ENCODE data around the gene RAG1. TPM values are rescaled to one million over a fixed set of nuclear protein-coding genes. Genes with fewer than 3 reads are reported as not detected.
A peak's percentile ranks its signal among the peaks of the same experiment; 100 is the strongest.

Gene RAG1
- total and polyA plus RNA-seq, 9 of the 15 experiments (the other 6 are each of a cell fraction or from before 2014, with no cell fraction given): 0.49 to 2.5 (median 1.7) TPM

DNA sequence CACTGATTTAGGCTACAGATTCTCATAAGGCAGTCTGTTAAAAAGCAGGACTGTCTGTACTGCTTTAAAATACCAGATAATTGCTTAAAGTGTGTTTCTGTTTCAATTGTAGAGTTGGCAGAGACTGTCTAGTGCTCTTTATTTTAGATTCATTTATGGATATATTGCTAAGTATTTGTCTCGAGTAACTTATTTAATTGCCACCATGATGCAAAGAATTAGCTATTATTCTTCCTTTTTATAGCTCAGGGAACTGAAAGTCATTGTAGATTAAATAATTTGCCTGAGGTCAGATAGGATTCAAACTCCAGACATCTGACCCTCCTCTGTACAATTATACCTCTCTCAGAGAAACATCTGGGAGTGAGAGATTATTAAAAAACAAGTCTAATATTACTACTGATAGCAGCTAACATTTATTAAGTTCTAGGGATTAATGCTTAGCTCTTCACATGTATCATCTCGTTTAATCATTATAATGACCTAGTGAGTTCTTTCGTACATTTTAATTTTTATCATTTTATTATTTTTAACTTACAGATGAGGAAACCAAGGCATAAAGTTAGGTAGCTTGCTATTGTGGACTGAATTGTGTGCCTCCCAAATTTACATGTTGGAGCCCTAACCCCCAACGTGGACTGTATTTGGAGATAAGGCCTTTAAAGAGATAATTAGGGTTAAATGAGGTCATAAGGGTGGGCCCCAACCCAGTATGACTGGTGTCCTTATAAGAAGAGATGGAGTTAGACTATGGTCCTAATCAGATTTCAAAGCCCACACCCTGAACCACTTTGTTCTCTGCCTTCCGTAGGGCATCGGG is 49.9 kb downstream of the RAG1 start:
- no peak overlapping the region for H3K4me3 ChIP-seq
- no peak overlapping the region for H3K9ac ChIP-seq (ENCODE audit: insufficient read depth in 1 of 2, low read depth in 2 of 2, low read length in 2 of 2)
- intact Hi-C loops (cut with micrococcal nuclease): no loop called here
- no peak overlapping the region for H3K27ac ChIP-seq (ENCODE audit: extremely low read depth, low read depth, low read length)
- no peak overlapping the region for H2AFZ ChIP-seq (ENCODE audit: low read depth, low read length)
- ATAC-seq: no peak
- POLR2A ChIA-PET: interaction anchor here (0.8 to 1.7 kb wide), 2 partner anchors 9 to 53 kb away, joined by 4 to 5 read pairs; no protein-coding TSS in a partner anchor
- H3K4me2 ChIP-seq (ENCODE audit: insufficient read depth, low read length): peak overlapping the region; percentile 13; the same call in 1 of the 2 replicates
- no peaks in the 10 kb centered on the region for H3K27me3 ChIP-seq (ENCODE audit: control insufficient read depth in 2 of 2, insufficient read depth in 2 of 2, low read length in 2 of 2)
- no peaks in the 10 kb centered on the region for H3K9me1 ChIP-seq (ENCODE audit: control insufficient read depth, insufficient read depth, low read length)
- no peaks in the 10 kb centered on the region for H3K36me3 ChIP-seq (ENCODE audit: control insufficient read depth, insufficient read depth, low read length)
- no peaks in the 10 kb centered on the region for H3K9me3 ChIP-seq (replicated peaks; ENCODE audit: control insufficient read depth, insufficient read depth, low read depth, low read length)
- peaks cover 0 to 17% of the 10 kb centered on the region in 2 experiments; a peak in 2 of 5 replicates for H3K4me1 ChIP-seq (replicated peaks in 1 of 2; ENCODE audit: control insufficient read depth in 2 of 2, insufficient read depth in 2 of 2, low read length in 2 of 2)
- CTCF ChIA-PET (ENCODE audit: low intra/inter-chr PET ratio): no interaction called here
- DNase-seq (ENCODE audit: extremely low read depth in 1 of 4, low spot score in 3 of 4): peak in 1 of 4 experiments; percentile 28
- in situ Hi-C loops (cut with MboI): no loop called here
- FAIRE-seq: no peak
- 13% methylated on average over 6 of the region's 6 CpGs for WGBS (ENCODE audit: insufficient coverage, low coverage, missing lambda C conversion rate)
- BruUV-seq (replicated peaks): no TSS peak
- no peaks in the 10 kb centered on the region for H4K20me1 ChIP-seq (replicated peaks; ENCODE audit: control insufficient read depth, insufficient read depth, low read length)
- no peaks in the 10 kb centered on the region for H3K79me2 ChIP-seq (ENCODE audit: control insufficient read depth, insufficient read depth, low read length)
- no peak for TF ChIP-seq PURB (CRISPR knock-in tag; IDR thresholded peaks at IDR 0.05; ENCODE audit: low read depth)
- 0 out of 2 replicates have a peak, but pooled peaks have one; percentile 30 for TF ChIP-seq ZNF766 (CRISPR knock-in tag; conservative IDR thresholded peaks at IDR 0.05)
- no peak for TF ChIP-seq CREB1 (IDR thresholded peaks at IDR 0.05)
- TF ChIP-seq CREB1 (CRISPR knock-in tag; IDR thresholded peaks at IDR 0.05): no peak
- no peak for TF ChIP-seq SRSF3 (IDR thresholded peaks at IDR 0.05; ENCODE audit: insufficient read depth, low read length)
- no peak for TF ChIP-seq XRCC5 (IDR thresholded peaks at IDR 0.05; ENCODE audit: low read depth, low read length)
- no peak for TF ChIP-seq MYNN (IDR thresholded peaks at IDR 0.05)
- no peak for TF ChIP-seq MYNN (CRISPR knock-in tag; IDR thresholded peaks at IDR 0.05)
- TF ChIP-seq KAT7 (CRISPR knock-in tag; IDR thresholded peaks at IDR 0.05; ENCODE audit: borderline replicate concordance): no peak
- 0 out of 2 replicates have a peak, but pooled peaks have one; percentile 13 for TF ChIP-seq MYC (IDR thresholded peaks at IDR 0.05; ENCODE audit: low read depth, low read length)
- TF ChIP-seq MYC (CRISPR knock-in tag; IDR thresholded peaks at IDR 0.05; ENCODE audit: borderline replicate concordance, low read depth): no peak
- no peak for TF ChIP-seq ZNF584 (CRISPR knock-in tag; IDR thresholded peaks at IDR 0.05; ENCODE audit: low read depth)
- TF ChIP-seq FOXK2 (conservative IDR thresholded peaks at IDR 0.05 in 1 of 2, IDR thresholded peaks at IDR 0.05 in 1 of 2; ENCODE audit: low read depth in 2 of 2): no peak
- TF ChIP-seq SRSF9 (IDR thresholded peaks at IDR 0.05; ENCODE audit: borderline replicate concordance, low read depth, low read length): no peak
- TF ChIP-seq MCM3 (IDR thresholded peaks at IDR 0.05): no peak
- TF ChIP-seq ZBTB8A (IDR thresholded peaks at IDR 0.05; ENCODE audit: partially characterized antibody): no peak
- peak; percentile 58; the same call in 1 of the 2 replicates for TF ChIP-seq SOX6 (IDR thresholded peaks at IDR 0.05)
- peak; percentile 65 for TF ChIP-seq EP300 (IDR thresholded peaks at IDR 0.05; ENCODE audit: low read length)
- peak; percentile 32; the same call in 1 of the 2 replicates for TF ChIP-seq SMARCA4 (IDR thresholded peaks at IDR 0.05)
- TF ChIP-seq, protein P1, sequence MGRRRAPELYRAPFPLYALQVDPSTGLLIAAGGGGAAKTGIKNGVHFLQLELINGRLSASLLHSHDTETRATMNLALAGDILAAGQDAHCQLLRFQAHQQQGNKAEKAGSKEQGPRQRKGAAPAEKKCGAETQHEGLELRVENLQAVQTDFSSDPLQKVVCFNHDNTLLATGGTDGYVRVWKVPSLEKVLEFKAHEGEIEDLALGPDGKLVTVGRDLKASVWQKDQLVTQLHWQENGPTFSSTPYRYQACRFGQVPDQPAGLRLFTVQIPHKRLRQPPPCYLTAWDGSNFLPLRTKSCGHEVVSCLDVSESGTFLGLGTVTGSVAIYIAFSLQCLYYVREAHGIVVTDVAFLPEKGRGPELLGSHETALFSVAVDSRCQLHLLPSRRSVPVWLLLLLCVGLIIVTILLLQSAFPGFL (CRISPR knock-in tag; IDR thresholded peaks at IDR 0.05): no peak
- no peak for TF ChIP-seq NFE2 (IDR thresholded peaks at IDR 0.05; ENCODE audit: low read depth)
- TF ChIP-seq TEAD2 (tag; IDR thresholded peaks at IDR 0.05): no peak
- TF ChIP-seq, protein P2, sequence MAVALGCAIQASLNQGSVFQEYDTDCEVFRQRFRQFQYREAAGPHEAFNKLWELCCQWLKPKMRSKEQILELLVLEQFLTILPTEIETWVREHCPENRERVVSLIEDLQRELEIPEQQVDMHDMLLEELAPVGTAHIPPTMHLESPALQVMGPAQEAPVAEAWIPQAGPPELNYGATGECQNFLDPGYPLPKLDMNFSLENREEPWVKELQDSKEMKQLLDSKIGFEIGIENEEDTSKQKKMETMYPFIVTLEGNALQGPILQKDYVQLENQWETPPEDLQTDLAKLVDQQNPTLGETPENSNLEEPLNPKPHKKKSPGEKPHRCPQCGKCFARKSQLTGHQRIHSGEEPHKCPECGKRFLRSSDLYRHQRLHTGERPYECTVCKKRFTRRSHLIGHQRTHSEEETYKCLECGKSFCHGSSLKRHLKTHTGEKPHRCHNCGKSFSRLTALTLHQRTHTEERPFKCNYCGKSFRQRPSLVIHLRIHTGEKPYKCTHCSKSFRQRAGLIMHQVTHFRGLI (CRISPR knock-in tag; IDR thresholded peaks at IDR 0.05): no peak

Data from K562 (cell line).